H9 (cell line): ENCODE results near the gene LRRC15. TPM values are rescaled to one million over a fixed set of nuclear protein-coding genes. Genes with fewer than 3 reads are reported as not detected.

Source experiments
- DNase-seq: peaks from one replicate; pipeline ENCODE4 v3.0.0-alpha.2; 2017
- H2AFZ ChIP-seq: one replicate; pipeline ENCODE4 v1.6.1; 2013; ENCODE audit warnings: mild to moderate bottlenecking, low read length, control low read depth, moderate library complexity
- H2AK5ac ChIP-seq: 2 replicates; pipeline ENCODE4 v1.6.1; 2013; ENCODE audit warnings: low read length, control low read depth, mixed read lengths; ENCODE audit not compliant: insufficient read length
- H2BK120ac ChIP-seq: one replicate; pipeline ENCODE4 v1.6.1; 2013; ENCODE audit warnings: low read depth, mild to moderate bottlenecking, low read length, control low read depth, inconsistent platforms; ENCODE audit not compliant: poor library complexity, severe bottlenecking
- H2BK12ac ChIP-seq: 2 replicates; pipeline ENCODE4 v1.6.1; 2013; ENCODE audit warnings: low read length, control low read depth, mixed read lengths, low read depth; ENCODE audit not compliant: insufficient read length
- H2BK15ac ChIP-seq: 2 replicates; pipeline ENCODE4 v1.6.1; 2013; ENCODE audit warnings: low read depth, low read length, control low read depth
- H2BK20ac ChIP-seq: one replicate; pipeline ENCODE4 v1.6.1; 2013; ENCODE audit warnings: low read depth, mild to moderate bottlenecking, low read length, control low read depth, inconsistent platforms; ENCODE audit not compliant: poor library complexity, severe bottlenecking
- H2BK5ac ChIP-seq: 2 replicates; pipeline ENCODE4 v1.6.1; 2013; ENCODE audit warnings: low read length, control low read depth, mixed read lengths; ENCODE audit not compliant: insufficient read length
- H3K14ac ChIP-seq: 2 replicates; pipeline ENCODE4 v1.6.1; 2013; ENCODE audit warnings: low read length, control low read depth; ENCODE audit not compliant: insufficient read depth
- H3K18ac ChIP-seq: 2 replicates; pipeline ENCODE4 v1.6.1; 2013; ENCODE audit warnings: low read depth, mild to moderate bottlenecking, mixed read lengths, low read length, control low read depth; ENCODE audit not compliant: insufficient read length
- H3K23ac ChIP-seq: 2 replicates; pipeline ENCODE4 v1.6.1; 2013; ENCODE audit warnings: low read length, control low read depth, mixed read lengths, low read depth; ENCODE audit not compliant: insufficient read length
- H3K23me2 ChIP-seq: 2 replicates; pipeline ENCODE4 v1.6.1; 2013; ENCODE audit warnings: low read depth, mild to moderate bottlenecking, mixed read lengths, low read length, control low read depth; ENCODE audit not compliant: insufficient read length, poor library complexity, severe bottlenecking
- H3K27ac ChIP-seq: 2 replicates; pipeline ENCODE4 v1.5.1; 2013; ENCODE audit warnings: low read length, control low read depth, mixed read lengths, low read depth; ENCODE audit not compliant: insufficient read length
- H3K27me3 ChIP-seq: 2 replicates; pipeline ENCODE4 v1.6.1; 2013; ENCODE audit warnings: low read length, control low read depth, inconsistent platforms; ENCODE audit not compliant: insufficient read depth
- H3K4ac ChIP-seq: 2 replicates; pipeline ENCODE4 v1.6.1; 2013; ENCODE audit warnings: low read depth, mild to moderate bottlenecking, control low read depth, inconsistent platforms, low read length, moderate library complexity
- H3K4me1 ChIP-seq: 2 replicates; pipeline ENCODE4 v1.6.1; 2013; ENCODE audit warnings: low read length, control low read depth, inconsistent platforms; ENCODE audit not compliant: insufficient read depth
- H3K4me2 ChIP-seq: 2 replicates; pipeline ENCODE4 v1.6.1; 2013; ENCODE audit warnings: low read length, control low read depth, mixed read lengths; ENCODE audit not compliant: insufficient read length, insufficient read depth
- H3K56ac ChIP-seq: 2 replicates; pipeline ENCODE4 v1.6.1; 2013; ENCODE audit warnings: low read depth, mild to moderate bottlenecking, mixed read lengths, low read length, control low read depth; ENCODE audit not compliant: insufficient read length
- H3K79me1 ChIP-seq: 2 replicates; pipeline ENCODE4 v1.6.1; 2013; ENCODE audit warnings: low read depth, mild to moderate bottlenecking, moderate library complexity, low read length, control low read depth, inconsistent platforms; ENCODE audit not compliant: insufficient read depth, poor library complexity, severe bottlenecking
- H3K79me2 ChIP-seq: 2 replicates; pipeline ENCODE4 v1.6.1; 2013; ENCODE audit warnings: low read length, control low read depth, inconsistent platforms; ENCODE audit not compliant: insufficient read depth
- H3K9ac ChIP-seq: 2 replicates; pipeline ENCODE4 v1.6.1; 2013; ENCODE audit warnings: low read length, control low read depth, mixed read lengths; ENCODE audit not compliant: insufficient read length; ENCODE audit errors: extremely low read depth
- H3K9me3 ChIP-seq: one replicate; pipeline ENCODE4 v1.6.1; 2013; ENCODE audit warnings: low read depth, low read length, inconsistent platforms; ENCODE audit not compliant: control insufficient read depth
- H3T11ph ChIP-seq: one replicate; pipeline ENCODE4 v1.6.1; 2013; ENCODE audit warnings: mild to moderate bottlenecking, low read length, control low read depth, inconsistent platforms
- H4K20me1 ChIP-seq: one replicate; pipeline ENCODE4 v1.6.1; 2013; ENCODE audit not compliant: control insufficient read depth, insufficient read length, insufficient read depth
- H4K5ac ChIP-seq: 2 replicates; pipeline ENCODE4 v1.6.1; 2013; ENCODE audit warnings: low read depth, mild to moderate bottlenecking, mixed read lengths, low read length, control low read depth; ENCODE audit not compliant: insufficient read length
- H4K8ac ChIP-seq: replicated peaks from 2 replicates; pipeline ENCODE4 v1.6.1; 2013; ENCODE audit warnings: low read length, control low read depth, mixed read lengths, low read depth; ENCODE audit not compliant: insufficient read length
- H4K91ac ChIP-seq: 2 replicates; pipeline ENCODE4 v1.6.1; 2013; ENCODE audit warnings: low read depth, mild to moderate bottlenecking, moderate library complexity, mixed read lengths, low read length, control low read depth; ENCODE audit not compliant: insufficient read length
- H3K27ac Mint-ChIP-seq, 3 experiments: 2 replicates in 2 of 3; 3 replicates in 1 of 3; pipeline ENCODE4 v1.8.0; 2020 to 2021; ENCODE audit warnings: mixed read lengths in 3 of 3, mild to moderate bottlenecking in 1 of 3, moderate library complexity in 1 of 3
- H3K27me3 Mint-ChIP-seq: 2 replicates; pipeline ENCODE4 v1.8.0; 2021; ENCODE audit warnings: low read depth, mild to moderate bottlenecking, moderate library complexity, mixed read lengths
- H3K36me3 Mint-ChIP-seq, 3 experiments: 2 replicates in 2 of 3; 3 replicates in 1 of 3; pipeline ENCODE4 v1.8.0; 2020 to 2021; ENCODE audit warnings: low read depth in 3 of 3, mixed read lengths in 3 of 3; ENCODE audit not compliant: insufficient read depth in 1 of 3
- H3K4me1 Mint-ChIP-seq, 2 experiments: 2 replicates each; pipeline ENCODE4 v1.8.0; 2020; ENCODE audit warnings: mixed read lengths in 2 of 2
- H3K4me3 Mint-ChIP-seq, 2 experiments: 2 replicates in 1 of 2; 3 replicates in 1 of 2; pipeline ENCODE4 v1.8.0; 2020 to 2021; ENCODE audit warnings: mild to moderate bottlenecking in 2 of 2, mixed read lengths in 2 of 2, moderate library complexity in 1 of 2
- H3K9me3 Mint-ChIP-seq, 2 experiments: 2 replicates in 1 of 2; 3 replicates in 1 of 2; pipeline ENCODE4 v1.8.0; 2020; ENCODE audit warnings: mild to moderate bottlenecking in 2 of 2, mixed read lengths in 2 of 2, moderate library complexity in 1 of 2
- WGBS: extraction: QIAGEN DNeasy Blood & Tissue Kit; methylation state at CpG from one replicate; pipeline ENCODE4 v1.1.7; 2013; ENCODE audit warnings: missing lambda C conversion rate, low lambda C conversion rate, mixed read lengths; ENCODE audit not compliant: insufficient read length; ENCODE audit errors: extremely low coverage; 5-methylcytosine and 5-hydroxymethylcytosine counted together
- total RNA-seq: library from RNA; stranded (reverse); gene quantifications from 2 replicates; pipeline ENCODE4 v1.2.1, GENCODE V29; 2021
- TF ChIP-seq, protein P1 (sequence below): fragments of 200-600 bp; sonication (generic); conservative IDR thresholded peaks from 3 replicates; pipeline ENCODE4 v1.8.0; 2021; ENCODE audit warnings: antibody characterized with exemption, mild to moderate bottlenecking

Gene LRRC15
- total RNA-seq, 1 experiment from 2014 or later, result 0.07 TPM

DNA sequence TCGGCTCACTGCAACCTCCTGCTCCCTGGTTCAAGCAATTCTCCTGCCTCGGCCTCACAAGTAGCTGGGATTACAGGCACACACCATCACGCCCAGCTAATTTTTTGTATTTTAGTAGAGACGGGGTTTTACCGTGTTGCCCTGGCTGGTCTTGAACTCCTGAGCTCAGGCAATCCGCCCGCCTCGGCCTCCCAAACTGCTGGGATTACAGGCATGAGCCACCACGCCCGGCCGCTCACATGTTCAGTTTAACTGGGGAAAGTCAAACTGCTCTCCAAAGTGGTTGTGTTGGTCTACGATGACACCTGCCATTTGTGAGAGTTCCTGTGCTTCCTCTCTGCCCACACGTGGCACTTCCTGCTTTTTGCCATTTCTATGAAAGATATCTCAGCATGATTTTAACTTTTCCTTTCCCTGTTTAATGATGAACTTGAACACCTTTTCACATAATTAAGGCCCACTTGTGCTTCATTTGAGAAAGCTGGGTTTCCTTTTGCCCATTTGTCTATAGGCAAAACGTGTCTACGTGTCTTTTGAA, 30.4 kb upstream of the LRRC15 start:
- Mint-ChIP-seq H3K4me3 (no peak overlapping the region), H3K27ac (no peak overlapping the region; a peak in 1 of 7 replicates), H3K4me1 (peaks cover 8 to 25% of the 10 kb centered on the region in 2 experiments), H3K27me3 (peaks cover 2% of the 10 kb centered on the region; the same call in 1 of the 2 replicates), H3K36me3 (no peaks in the 10 kb centered on the region; a peak in 1 of 7 replicates), H3K9me3 (no peaks in the 10 kb centered on the region; a peak in 1 of 5 replicates)
- TF ChIP-seq, protein P1, sequence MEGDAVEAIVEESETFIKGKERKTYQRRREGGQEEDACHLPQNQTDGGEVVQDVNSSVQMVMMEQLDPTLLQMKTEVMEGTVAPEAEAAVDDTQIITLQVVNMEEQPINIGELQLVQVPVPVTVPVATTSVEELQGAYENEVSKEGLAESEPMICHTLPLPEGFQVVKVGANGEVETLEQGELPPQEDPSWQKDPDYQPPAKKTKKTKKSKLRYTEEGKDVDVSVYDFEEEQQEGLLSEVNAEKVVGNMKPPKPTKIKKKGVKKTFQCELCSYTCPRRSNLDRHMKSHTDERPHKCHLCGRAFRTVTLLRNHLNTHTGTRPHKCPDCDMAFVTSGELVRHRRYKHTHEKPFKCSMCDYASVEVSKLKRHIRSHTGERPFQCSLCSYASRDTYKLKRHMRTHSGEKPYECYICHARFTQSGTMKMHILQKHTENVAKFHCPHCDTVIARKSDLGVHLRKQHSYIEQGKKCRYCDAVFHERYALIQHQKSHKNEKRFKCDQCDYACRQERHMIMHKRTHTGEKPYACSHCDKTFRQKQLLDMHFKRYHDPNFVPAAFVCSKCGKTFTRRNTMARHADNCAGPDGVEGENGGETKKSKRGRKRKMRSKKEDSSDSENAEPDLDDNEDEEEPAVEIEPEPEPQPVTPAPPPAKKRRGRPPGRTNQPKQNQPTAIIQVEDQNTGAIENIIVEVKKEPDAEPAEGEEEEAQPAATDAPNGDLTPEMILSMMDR, result no peak
- Histone ChIP-seq H3K4me2 (no peak overlapping the region), H4K20me1 (no peaks in the 10 kb centered on the region), H2AK5ac (no peak overlapping the region), H2BK20ac (no peak overlapping the region), H3K27ac (no peak overlapping the region), H2BK120ac (no peak overlapping the region), H4K8ac (no peak overlapping the region), H4K5ac (no peak overlapping the region), H3K9me3 (no peaks in the 10 kb centered on the region), H3K27me3 (peaks cover 16% of the 10 kb centered on the region; the same call in 1 of the 2 replicates), H2BK5ac (no peak overlapping the region), H3K23me2 (peaks cover 11% of the 10 kb centered on the region), H3K4me1 (peaks cover 2% of the 10 kb centered on the region; the same call in 1 of the 2 replicates), H2BK15ac (no peak overlapping the region), H3K14ac (no peak overlapping the region), H3T11ph (no peak overlapping the region), H2AFZ (no peak overlapping the region), H3K56ac (no peak overlapping the region), H3K18ac (no peak overlapping the region), H3K79me1 (no peaks in the 10 kb centered on the region), H3K4ac (no peak overlapping the region), H4K91ac (no peak overlapping the region), H3K23ac (no peak overlapping the region), H2BK12ac (no peak overlapping the region), H3K9ac (no peak overlapping the region), H3K79me2 (no peaks in the 10 kb centered on the region)
- WGBS, result no CpG with 5 or more reads among the region's 15 CpGs
- DNase-seq, result no peak
